Endothelial cell (in vitro differentiated cells): ENCODE measurements around the gene ARID1B. TPM values are rescaled to one million over a fixed set of nuclear protein-coding genes. Genes with fewer than 3 reads are reported as not detected.
A peak's percentile ranks its signal among the peaks of the same experiment; 100 is the strongest.

Experiments
- DNase-seq: peaks from one replicate; pipeline ENCODE4 v3.0.0; 2021; ENCODE audit warnings: low spot score
- H3K27ac Mint-ChIP-seq: one replicate; pipeline ENCODE4 v1.8.0; 2021; ENCODE audit warnings: mixed read lengths, inconsistent platforms; ENCODE audit not compliant: unreplicated experiment
- H3K27me3 Mint-ChIP-seq: one replicate; pipeline ENCODE4 v1.8.0; 2021; ENCODE audit warnings: mild to moderate bottlenecking, moderate library complexity, mixed read lengths, inconsistent platforms; ENCODE audit not compliant: unreplicated experiment
- H3K36me3 Mint-ChIP-seq: one replicate; pipeline ENCODE4 v1.8.0; 2021; ENCODE audit warnings: mild to moderate bottlenecking, low read depth, mixed read lengths, inconsistent platforms; ENCODE audit not compliant: unreplicated experiment
- H3K4me1 Mint-ChIP-seq: one replicate; pipeline ENCODE4 v1.8.0; 2021; ENCODE audit warnings: mild to moderate bottlenecking, mixed read lengths, inconsistent platforms; ENCODE audit not compliant: unreplicated experiment
- H3K4me3 Mint-ChIP-seq: one replicate; pipeline ENCODE4 v1.8.0; 2021; ENCODE audit warnings: mild to moderate bottlenecking, mixed read lengths, inconsistent platforms; ENCODE audit not compliant: unreplicated experiment
- H3K9me3 Mint-ChIP-seq: one replicate; pipeline ENCODE4 v1.8.0; 2021; ENCODE audit warnings: mixed read lengths, inconsistent platforms; ENCODE audit not compliant: unreplicated experiment
- CTCF ChIP-seq: fragments of 200-600 bp; sonication (generic); IDR thresholded peaks from one replicate; pipeline ENCODE4 v1.5.0; 2021; ENCODE audit warnings: antibody characterized with exemption; ENCODE audit not compliant: unreplicated experiment
- total RNA-seq: library from RNA; stranded (reverse); fragmentation: NEBNext Ultra II Directional; extraction: Animal tissue kit (Norgen Biotek cat#: 25700); gene quantifications from one replicate; pipeline ENCODE4 v1.2.1, GENCODE V29; 2021; ENCODE audit not compliant: unreplicated experiment

Gene ARID1B
- total RNA-seq, 1 donor from 2014 or later: 104 TPM

GRCh38 chr6:156946370-156946936, 169.3 kb downstream of the ARID1B start:
- H3K36me3 Mint-ChIP-seq: no peaks in the 10 kb centered on the region
- H3K9me3 Mint-ChIP-seq: no peaks in the 10 kb centered on the region
- H3K4me3 Mint-ChIP-seq: no peak overlapping the region
- TF ChIP-seq CTCF: no peak
- H3K27ac Mint-ChIP-seq: peak overlapping the region; percentile 64
- no peak for DNase-seq
- peaks cover 35% of the 10 kb centered on the region for H3K4me1 Mint-ChIP-seq
- H3K27me3 Mint-ChIP-seq: peaks cover 8% of the 10 kb centered on the region

GRCh38 chr6:156948277-156948676, 171.1 kb downstream of the ARID1B start:
- DNase-seq: no peak
- no peak overlapping the region for H3K4me3 Mint-ChIP-seq
- TF ChIP-seq CTCF: no peak
- no peak overlapping the region for H3K27ac Mint-ChIP-seq
- H3K9me3 Mint-ChIP-seq: no peaks in the 10 kb centered on the region
- H3K36me3 Mint-ChIP-seq: no peaks in the 10 kb centered on the region
- H3K4me1 Mint-ChIP-seq: peaks cover 44% of the 10 kb centered on the region
- peaks cover 9% of the 10 kb centered on the region for H3K27me3 Mint-ChIP-seq

GRCh38 chr6:156948807-156949206, 171.6 kb downstream of the ARID1B start:
- Mint-ChIP-seq H3K27me3 (peaks cover 11% of the 10 kb centered on the region), H3K4me3 (no peak overlapping the region), H3K27ac (peak overlapping the region; percentile 14), H3K36me3 (no peaks in the 10 kb centered on the region), H3K4me1 (peaks cover 49% of the 10 kb centered on the region), H3K9me3 (no peaks in the 10 kb centered on the region)
- TF ChIP-seq CTCF: no peak
- DNase-seq: no peak

- no peak overlapping the region for H3K4me3 Mint-ChIP-seq
- DNase-seq: no peak
- no peak for TF ChIP-seq CTCF
- no peak overlapping the region for H3K27ac Mint-ChIP-seq
- H3K9me3 Mint-ChIP-seq: no peaks in the 10 kb centered on the region
- H3K27me3 Mint-ChIP-seq: peaks cover 11% of the 10 kb centered on the region
- H3K4me1 Mint-ChIP-seq: peaks cover 44% of the 10 kb centered on the region
- H3K36me3 Mint-ChIP-seq: no peaks in the 10 kb centered on the region
Observed at GRCh38 chr6:156949376-156949775, 172.2 kb downstream of the ARID1B start.

GRCh38 chr6:156950084-156950483, 172.9 kb downstream of the ARID1B start:
- peaks cover 14% of the 10 kb centered on the region for H3K27me3 Mint-ChIP-seq
- peaks cover 45% of the 10 kb centered on the region for H3K4me1 Mint-ChIP-seq
- H3K36me3 Mint-ChIP-seq: no peaks in the 10 kb centered on the region
- no peak overlapping the region for H3K4me3 Mint-ChIP-seq
- no peaks in the 10 kb centered on the region for H3K9me3 Mint-ChIP-seq
- TF ChIP-seq CTCF: no peak
- DNase-seq: no peak
- no peak overlapping the region for H3K27ac Mint-ChIP-seq
